ENCODE measurements around the gene PDE11A.

PDE11A gene

GRCh38 chr2:178008636-178009289 is 63.8 kb downstream of the PDE11A start:
- H3K36me3 Mint-ChIP-seq (ENCODE audit: low read depth) = no peaks in the 10 kb centered on the region
- ATAC-seq (no peak), DNase-seq (no peak)
- H3K4me1 Mint-ChIP-seq = no peaks in the 10 kb centered on the region
- H3K9me3 Mint-ChIP-seq = no peaks in the 10 kb centered on the region
- no peak overlapping the region for H3K4me3 Mint-ChIP-seq
- no peak overlapping the region for H3K27ac Mint-ChIP-seq
- peaks cover 2% of the 10 kb centered on the region for H3K27me3 Mint-ChIP-seq

DNA sequence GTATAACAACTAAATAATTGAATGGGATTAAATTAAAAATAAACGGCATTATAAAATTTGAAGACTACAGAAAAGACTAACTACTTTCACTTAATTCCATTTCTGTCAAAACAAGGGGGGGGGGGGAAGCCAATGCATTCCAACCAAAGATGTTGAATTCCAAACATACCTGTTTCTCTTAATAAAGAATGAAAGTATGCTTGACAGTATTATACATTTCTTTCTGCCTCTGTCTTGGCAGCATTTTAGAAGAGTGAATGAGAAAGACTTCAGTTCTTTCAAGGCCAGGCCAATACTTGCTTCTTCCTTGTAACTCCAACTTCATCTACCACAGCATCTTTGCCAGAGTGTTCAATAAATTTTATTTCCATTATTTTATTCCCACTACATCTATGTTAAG is 65.9 kb downstream of the PDE11A start:
- DNase-seq (no peak), ATAC-seq (no peak)
- H3K27ac Mint-ChIP-seq = no peak overlapping the region
- no peaks in the 10 kb centered on the region for H3K4me1 Mint-ChIP-seq
- peaks cover 2% of the 10 kb centered on the region for H3K27me3 Mint-ChIP-seq
- no peaks in the 10 kb centered on the region for H3K36me3 Mint-ChIP-seq (ENCODE audit: low read depth)
- H3K9me3 Mint-ChIP-seq = no peaks in the 10 kb centered on the region
- no peak overlapping the region for H3K4me3 Mint-ChIP-seq

- ATAC-seq (no peak), DNase-seq (no peak)
- no peaks in the 10 kb centered on the region for H3K4me1 Mint-ChIP-seq
- no peak overlapping the region for H3K27ac Mint-ChIP-seq
- H3K27me3 Mint-ChIP-seq = peaks cover 2% of the 10 kb centered on the region
- no peaks in the 10 kb centered on the region for H3K36me3 Mint-ChIP-seq (ENCODE audit: low read depth)
- H3K9me3 Mint-ChIP-seq = no peaks in the 10 kb centered on the region
- no peak overlapping the region for H3K4me3 Mint-ChIP-seq
Observed at GRCh38 chr2:178005756-178006155, 66.8 kb downstream of the PDE11A start.

DNA sequence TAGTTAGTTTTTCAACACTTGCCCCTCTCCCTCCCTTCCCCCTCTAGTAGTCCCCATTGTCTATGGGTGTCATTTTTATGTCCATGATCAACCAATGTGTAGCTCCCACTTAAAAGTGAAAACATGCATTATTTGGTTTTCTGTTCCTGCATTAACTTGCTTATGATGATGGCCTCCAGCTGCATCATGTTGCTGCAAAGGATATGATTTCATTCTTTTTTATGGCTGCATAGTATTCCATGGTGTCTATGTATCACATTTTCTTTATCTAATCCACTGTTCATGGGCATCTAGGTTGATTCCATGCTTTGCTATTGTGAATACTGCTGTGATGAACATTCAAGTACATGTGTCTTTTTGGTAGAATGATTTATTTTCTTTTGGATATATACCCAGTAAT is 70.5 kb downstream of the PDE11A start:
- H3K27ac Mint-ChIP-seq = no peak overlapping the region
- H3K4me3 Mint-ChIP-seq = no peak overlapping the region
- DNase-seq (no peak), ATAC-seq (no peak)
- no peaks in the 10 kb centered on the region for H3K9me3 Mint-ChIP-seq
- no peaks in the 10 kb centered on the region for H3K36me3 Mint-ChIP-seq (ENCODE audit: low read depth)
- no peaks in the 10 kb centered on the region for H3K4me1 Mint-ChIP-seq
- peaks cover 2% of the 10 kb centered on the region for H3K27me3 Mint-ChIP-seq

DNA sequence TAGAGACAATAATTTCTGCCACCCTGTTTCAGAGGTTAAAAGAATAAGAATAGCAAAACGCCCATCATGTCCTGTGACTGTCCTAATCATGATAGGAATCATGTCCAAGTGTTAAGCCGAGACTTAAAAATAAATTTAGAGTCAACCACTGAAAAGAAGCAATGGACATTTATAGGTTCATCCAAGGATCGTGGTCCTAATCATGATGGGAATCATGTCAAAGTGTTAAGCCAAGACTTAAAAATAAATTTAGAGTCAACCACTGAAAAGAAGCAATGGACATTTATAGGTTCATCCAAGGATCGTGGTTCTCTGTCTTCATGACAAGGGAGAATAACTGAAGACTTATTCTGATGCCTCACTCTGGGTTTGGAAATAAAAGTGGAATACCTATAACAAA is 73.6 kb downstream of the PDE11A start:
- Mint-ChIP-seq H3K27me3 (no peaks in the 10 kb centered on the region), H3K27ac (no peak overlapping the region), H3K4me3 (no peak overlapping the region), H3K4me1 (no peaks in the 10 kb centered on the region), H3K36me3 (ENCODE audit: low read depth) (no peaks in the 10 kb centered on the region), H3K9me3 (no peaks in the 10 kb centered on the region)
- ATAC-seq (no peak), DNase-seq (no peak)

GRCh38 chr2:177998006-177998405 is 74.6 kb downstream of the PDE11A start:
- ATAC-seq = no peak
- no peaks in the 10 kb centered on the region for H3K4me1 Mint-ChIP-seq
- no peaks in the 10 kb centered on the region for H3K9me3 Mint-ChIP-seq
- H3K27ac Mint-ChIP-seq = no peak overlapping the region
- DNase-seq = no peak
- H3K36me3 Mint-ChIP-seq (ENCODE audit: low read depth) = no peaks in the 10 kb centered on the region
- no peak overlapping the region for H3K4me3 Mint-ChIP-seq
- H3K27me3 Mint-ChIP-seq = no peaks in the 10 kb centered on the region

DNA sequence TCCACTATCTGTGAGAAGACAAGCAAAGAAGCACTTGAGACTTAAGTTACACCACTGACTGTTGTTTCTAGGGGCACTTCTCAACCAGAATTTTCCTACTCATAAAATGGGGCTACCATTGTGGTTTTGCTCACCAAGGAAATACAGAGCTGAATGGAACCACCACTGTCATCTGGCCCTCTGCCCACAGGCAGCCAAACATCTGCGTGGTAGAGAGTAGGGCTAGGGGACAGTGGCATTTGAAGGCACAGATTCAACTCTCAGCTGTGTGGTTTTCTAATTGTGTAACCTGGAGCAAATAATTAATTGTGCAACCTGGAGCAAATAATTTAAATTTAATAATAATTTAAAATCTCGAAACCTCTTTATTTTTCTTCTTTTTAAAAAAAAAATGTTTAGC is 79.6 kb downstream of the PDE11A start:
- Mint-ChIP-seq H3K27me3 (peaks cover 2% of the 10 kb centered on the region), H3K27ac (no peak overlapping the region), H3K4me3 (no peak overlapping the region), H3K36me3 (ENCODE audit: low read depth) (no peaks in the 10 kb centered on the region), H3K4me1 (no peaks in the 10 kb centered on the region), H3K9me3 (no peaks in the 10 kb centered on the region)
- DNase-seq (no peak), ATAC-seq (no peak)

DNA sequence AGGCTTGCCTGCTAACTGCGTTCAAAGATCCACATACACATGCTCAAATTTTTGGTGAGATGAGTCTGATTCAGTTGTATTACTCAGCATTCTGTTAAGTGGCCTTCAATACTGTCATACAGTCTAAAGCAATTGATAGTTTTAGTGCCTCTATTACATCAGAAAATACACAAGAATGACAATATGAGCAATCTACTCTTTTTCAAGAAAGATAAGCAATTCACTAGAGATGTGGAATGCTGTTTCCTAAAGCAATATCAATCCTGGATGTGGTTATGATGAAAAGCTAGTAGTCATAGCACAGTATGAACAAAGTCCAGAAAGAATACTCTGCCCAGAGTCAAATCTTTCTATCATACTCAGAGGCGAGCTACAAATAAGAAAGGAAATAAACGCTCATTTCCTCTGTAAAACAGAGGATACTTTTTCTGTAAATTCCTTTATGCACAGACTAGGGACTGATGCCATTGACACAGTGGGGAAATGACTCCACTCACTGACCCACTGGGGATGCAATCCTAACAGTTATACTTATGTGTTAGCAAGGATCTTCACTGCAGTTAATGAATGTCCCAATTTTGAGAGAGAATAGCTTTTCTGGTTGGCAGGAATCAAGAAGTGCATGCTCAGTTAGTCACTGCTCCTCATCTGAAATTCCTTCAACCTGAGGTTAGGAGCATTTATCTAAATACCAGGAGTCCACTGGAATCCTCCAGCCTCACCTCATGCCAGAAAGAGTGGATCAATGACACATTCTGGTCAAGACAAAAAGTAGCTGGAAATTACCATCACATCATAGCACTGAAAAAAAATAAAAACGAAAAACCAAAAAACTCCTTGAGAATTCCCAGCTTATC is 83.3 kb downstream of the PDE11A start:
- DNase-seq (no peak), ATAC-seq (no peak)
- no peak overlapping the region for H3K4me3 Mint-ChIP-seq
- H3K27ac Mint-ChIP-seq = no peak overlapping the region
- H3K36me3 Mint-ChIP-seq (ENCODE audit: low read depth) = no peaks in the 10 kb centered on the region
- no peaks in the 10 kb centered on the region for H3K4me1 Mint-ChIP-seq
- H3K9me3 Mint-ChIP-seq = no peaks in the 10 kb centered on the region
- H3K27me3 Mint-ChIP-seq = peaks cover 4% of the 10 kb centered on the region

GRCh38 chr2:177984749-177985148 is 87.8 kb downstream of the PDE11A start:
- DNase-seq (no peak), ATAC-seq (no peak)
- Mint-ChIP-seq H3K27ac (no peak overlapping the region), H3K4me3 (no peak overlapping the region), H3K9me3 (no peaks in the 10 kb centered on the region), H3K36me3 (ENCODE audit: low read depth) (no peaks in the 10 kb centered on the region), H3K27me3 (peaks cover 4% of the 10 kb centered on the region), H3K4me1 (no peaks in the 10 kb centered on the region)

GRCh38 chr2:177983183-177983788 is 89.3 kb downstream of the PDE11A start:
- DNase-seq (peak; percentile 3), ATAC-seq (no peak)
- H3K9me3 Mint-ChIP-seq = no peaks in the 10 kb centered on the region
- H3K27me3 Mint-ChIP-seq = peaks cover 2% of the 10 kb centered on the region
- no peak overlapping the region for H3K4me3 Mint-ChIP-seq
- H3K27ac Mint-ChIP-seq = no peak overlapping the region
- no peaks in the 10 kb centered on the region for H3K4me1 Mint-ChIP-seq
- no peaks in the 10 kb centered on the region for H3K36me3 Mint-ChIP-seq (ENCODE audit: low read depth)

- DNase-seq (no peak), ATAC-seq (no peak)
- Mint-ChIP-seq H3K9me3 (no peaks in the 10 kb centered on the region), H3K4me1 (no peaks in the 10 kb centered on the region), H3K4me3 (no peak overlapping the region), H3K36me3 (ENCODE audit: low read depth) (no peaks in the 10 kb centered on the region), H3K27me3 (peaks cover 3% of the 10 kb centered on the region), H3K27ac (no peak overlapping the region)
Observed at GRCh38 chr2:177972782-177973181, 99.8 kb downstream of the PDE11A start.

GRCh38 chr2:177972123-177972522 is 100.5 kb downstream of the PDE11A start:
- no peak for DNase-seq
- no peak overlapping the region for H3K4me3 Mint-ChIP-seq
- H3K27me3 Mint-ChIP-seq = peaks cover 3% of the 10 kb centered on the region
- no peak overlapping the region for H3K27ac Mint-ChIP-seq
- no peaks in the 10 kb centered on the region for H3K36me3 Mint-ChIP-seq (ENCODE audit: low read depth)
- no peaks in the 10 kb centered on the region for H3K9me3 Mint-ChIP-seq
- ATAC-seq = no peak
- no peaks in the 10 kb centered on the region for H3K4me1 Mint-ChIP-seq

- Mint-ChIP-seq H3K4me3 (no peak overlapping the region), H3K4me1 (no peaks in the 10 kb centered on the region), H3K27me3 (peaks cover 3% of the 10 kb centered on the region), H3K27ac (no peak overlapping the region), H3K36me3 (ENCODE audit: low read depth) (no peaks in the 10 kb centered on the region), H3K9me3 (no peaks in the 10 kb centered on the region)
- ATAC-seq = no peak
- DNase-seq = no peak
Observed at GRCh38 chr2:177970670-177971454, 101.7 kb downstream of the PDE11A start.

DNA sequence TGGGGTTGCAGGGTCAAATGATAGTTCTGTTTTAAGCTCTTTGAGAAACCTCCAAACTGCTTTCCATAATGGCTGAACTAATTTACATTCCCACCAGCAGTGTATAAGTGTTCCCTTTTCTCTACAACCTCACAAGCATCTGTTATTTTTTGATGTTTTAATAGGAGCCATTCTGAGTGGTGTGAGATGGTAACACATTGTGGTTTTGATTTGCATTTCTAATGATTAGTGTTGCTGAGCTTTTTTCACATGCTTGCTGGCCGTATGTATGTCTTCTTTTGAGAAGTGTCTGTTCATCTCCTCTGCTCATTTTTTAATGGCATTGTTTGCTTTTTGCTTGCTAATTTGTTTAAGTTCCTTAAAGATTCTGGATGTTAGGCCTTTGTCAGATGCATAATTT is 107.7 kb downstream of the PDE11A start:
- H3K27ac Mint-ChIP-seq = no peak overlapping the region
- no peaks in the 10 kb centered on the region for H3K36me3 Mint-ChIP-seq (ENCODE audit: low read depth)
- ATAC-seq (no peak), DNase-seq (no peak)
- H3K4me1 Mint-ChIP-seq = no peaks in the 10 kb centered on the region
- H3K9me3 Mint-ChIP-seq = no peaks in the 10 kb centered on the region
- H3K27me3 Mint-ChIP-seq = peaks cover 3% of the 10 kb centered on the region
- no peak overlapping the region for H3K4me3 Mint-ChIP-seq

All from activated naive CD8-positive, alpha-beta T cell treated with anti-CD3 and anti-CD28 coated beads, Interleukin-2, amount 50 U/mL, for 24 hours (primary cell).